ENCODE data around the gene BRAF.
"Not testable (repeated sequence)": the region's sequence is repeated elsewhere in the genome, so short reads cannot be mapped to it uniquely, and the experiment has no call there.

BRAF gene

DNA sequence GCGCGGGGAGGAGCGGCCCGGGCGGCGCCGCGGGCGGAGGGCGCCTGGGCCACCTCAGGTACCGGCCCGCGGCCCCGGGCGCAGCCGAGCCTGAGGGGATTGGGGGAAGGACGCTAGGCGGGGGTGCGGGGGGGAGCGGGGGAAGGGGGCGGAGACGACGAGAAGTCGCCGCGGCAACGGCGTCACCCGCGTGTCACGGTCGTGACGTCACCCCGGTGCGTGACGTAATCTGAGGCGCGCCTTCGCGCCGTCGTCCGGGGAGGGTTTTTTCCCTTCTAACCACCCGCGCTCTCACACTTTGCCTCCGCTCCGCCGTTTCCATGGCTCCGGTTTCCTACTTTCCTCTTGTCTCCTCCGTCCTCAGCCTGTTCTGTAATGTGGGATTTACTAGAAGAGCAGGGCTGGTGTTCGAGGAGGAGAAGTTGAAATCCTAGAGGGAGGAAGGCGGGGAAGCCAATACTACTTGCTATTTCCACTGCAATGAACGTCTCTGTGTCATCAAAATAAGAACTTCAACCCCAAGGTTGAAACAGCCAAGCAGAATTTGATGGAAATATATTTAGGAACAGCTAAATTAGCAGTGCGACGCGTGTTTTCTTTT lies at the start of gene BRAF:
Gene BRAF (minus strand): TSS at position 109 of the 601 bp plus-strand sequence. CDS start 226 bp downstream, outside the sequence.
- peak; percentile 41 to 92 (median 84) for DNase-seq

DNA sequence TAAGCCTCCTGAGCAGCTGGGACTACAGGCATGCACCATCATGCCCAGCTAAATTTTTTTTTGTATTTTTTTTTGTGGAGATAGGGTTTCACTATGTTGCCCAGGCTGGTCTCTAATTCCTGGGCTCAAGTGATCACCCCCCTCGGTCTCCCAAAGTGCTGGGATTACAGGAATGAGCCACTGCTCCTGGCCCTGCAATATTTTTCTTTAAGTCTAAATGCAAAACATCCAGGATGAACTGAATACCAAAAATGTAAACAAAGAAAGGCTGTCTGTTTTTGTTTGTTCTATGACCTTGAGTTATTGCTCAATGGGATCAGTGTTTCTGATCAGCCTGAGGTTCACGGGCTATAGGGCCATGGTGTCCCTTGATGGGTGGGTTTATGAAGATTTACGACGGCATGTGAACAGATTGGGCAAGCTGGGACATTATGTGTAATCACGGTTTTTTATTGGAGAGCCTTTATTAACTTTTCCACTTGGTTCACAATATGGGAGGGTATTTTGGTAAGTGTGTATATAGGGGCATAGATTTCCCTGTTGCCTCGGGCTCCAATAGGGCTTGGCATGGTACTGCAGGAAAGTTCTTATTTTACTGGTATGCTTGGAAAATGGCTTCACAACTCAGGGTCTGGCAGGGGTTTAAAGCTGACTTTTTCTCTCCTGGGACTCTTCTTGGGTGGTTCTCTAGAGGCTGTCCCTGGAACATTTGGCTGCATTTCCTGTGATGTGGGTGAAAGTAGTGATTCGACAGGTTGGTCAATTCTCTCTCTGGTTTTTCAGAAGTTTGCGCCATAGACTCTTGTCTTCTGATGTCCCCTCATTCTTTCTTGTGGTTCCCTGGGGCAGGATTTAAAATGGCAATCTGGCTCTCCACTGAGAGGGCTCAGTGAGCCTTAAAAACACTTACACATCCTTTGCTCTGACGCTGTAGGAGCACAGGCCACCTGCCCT lies 48.4 kb upstream of the BRAF start:
- DNase-seq, result no peak

DNA sequence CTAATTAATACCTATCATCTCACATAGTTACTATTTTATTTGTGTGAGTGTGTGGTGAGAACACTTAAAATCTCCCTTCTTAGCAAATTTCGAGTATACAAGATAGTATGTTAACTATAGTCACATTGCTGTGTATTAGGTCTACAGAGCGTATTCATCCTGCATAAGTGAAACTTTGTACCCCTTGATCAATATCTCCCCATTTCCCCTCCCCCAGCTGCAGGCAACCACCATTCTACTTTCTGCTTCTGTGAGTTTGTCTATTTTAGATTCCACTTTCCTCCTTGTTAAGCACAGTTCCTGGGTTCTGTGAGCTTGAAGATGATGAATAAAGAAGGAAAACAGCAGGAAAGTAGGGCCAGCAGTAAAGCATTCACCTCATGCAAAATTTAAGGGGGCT lies 47.6 kb upstream of the BRAF start:
- DNase-seq, result no peak

DNA sequence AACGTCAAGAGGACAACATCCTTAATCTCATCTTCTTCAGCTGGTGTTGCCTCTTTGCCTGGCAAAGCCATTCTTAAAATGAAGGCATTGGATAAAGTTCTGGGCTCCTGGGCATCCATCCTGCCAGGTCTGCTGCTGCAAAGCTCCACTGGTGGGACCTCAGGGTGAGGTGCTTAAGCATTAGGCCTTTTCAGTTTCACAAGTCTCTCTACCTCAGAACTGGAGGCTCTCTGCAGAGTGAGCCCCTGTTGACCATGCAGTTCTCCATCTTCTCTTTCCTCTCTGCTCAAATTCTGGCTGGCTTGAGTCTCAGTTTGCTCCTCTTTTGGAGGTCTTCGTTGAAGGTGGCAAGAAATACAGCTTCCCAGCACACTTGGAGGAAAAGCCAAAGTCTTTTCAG lies 42.7 kb upstream of the BRAF start:
- no peak for DNase-seq

DNA sequence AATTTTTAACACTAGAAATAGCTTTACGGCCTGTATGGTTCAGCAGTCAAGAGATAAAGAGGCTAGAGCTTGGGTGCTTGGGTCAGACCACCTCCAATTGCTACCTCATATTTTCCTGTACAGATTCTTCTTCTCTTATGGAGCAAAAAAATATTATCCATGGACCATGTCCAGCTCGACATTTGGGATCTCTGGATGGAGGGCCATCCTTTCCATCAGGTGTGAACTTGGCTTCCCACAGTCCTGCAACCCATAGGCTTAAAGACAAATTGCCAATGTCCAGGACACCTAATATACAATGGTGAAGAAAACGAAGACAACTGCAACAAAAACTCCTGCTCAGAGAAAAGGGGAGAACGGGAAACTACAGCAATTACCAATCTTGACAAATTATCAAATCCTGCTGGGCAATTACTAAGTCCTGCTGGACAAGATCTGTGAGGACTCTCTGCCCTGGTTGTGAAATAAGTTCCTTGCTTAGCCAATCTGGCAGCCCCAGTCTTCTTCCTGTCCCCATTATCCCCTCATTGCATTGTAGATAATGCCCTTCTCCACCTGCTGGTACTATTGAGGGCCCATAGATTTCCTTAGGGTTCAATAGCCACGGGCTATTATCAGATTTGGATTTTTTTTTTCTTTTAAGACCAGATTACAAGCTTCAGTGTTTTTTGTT lies 42.0 kb upstream of the BRAF start:
- DNase-seq, result no peak

DNA sequence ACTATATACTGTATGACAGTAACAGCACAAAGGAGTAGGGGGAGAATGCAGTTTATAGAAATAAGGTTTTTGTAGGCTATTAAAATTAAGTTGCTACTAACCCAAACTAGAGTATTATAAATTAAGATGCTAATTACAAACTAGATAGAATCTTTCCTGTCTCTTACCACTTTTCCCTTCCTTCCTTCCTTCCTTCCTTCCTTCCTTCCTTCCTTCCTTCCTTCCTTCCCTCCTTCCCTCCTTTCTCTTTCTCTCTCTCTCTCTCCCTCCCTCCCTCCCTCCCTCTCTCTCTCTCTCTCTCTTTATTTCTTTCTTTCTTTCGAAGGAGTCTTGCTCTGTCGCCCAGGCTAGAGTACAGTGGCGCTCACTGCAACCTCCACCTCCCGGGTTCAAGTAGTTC lies 36.4 kb upstream of the BRAF start:
- no peak for DNase-seq

DNA sequence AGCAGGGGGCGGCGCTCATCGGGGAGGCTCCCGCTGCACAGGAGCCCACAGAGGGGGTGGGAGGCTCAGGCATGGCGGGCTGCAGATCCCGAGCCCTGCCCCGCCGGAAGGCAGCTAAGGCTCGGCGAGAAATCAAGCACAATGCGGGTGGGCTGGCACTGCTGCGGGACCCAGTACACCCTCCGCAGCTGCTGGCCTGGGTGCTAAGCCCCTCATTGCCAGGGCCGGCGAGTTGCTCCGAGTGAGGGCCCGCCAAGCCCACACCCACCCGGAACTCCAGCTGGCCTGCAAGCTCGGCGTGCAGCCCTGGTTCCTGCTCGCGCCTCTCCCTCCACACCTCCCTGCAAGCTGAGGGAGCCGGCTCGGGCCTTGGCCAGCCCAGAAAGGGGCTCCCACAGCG lies 32.3 kb upstream of the BRAF start:
- DNase-seq, result not testable (repeated sequence)

DNA sequence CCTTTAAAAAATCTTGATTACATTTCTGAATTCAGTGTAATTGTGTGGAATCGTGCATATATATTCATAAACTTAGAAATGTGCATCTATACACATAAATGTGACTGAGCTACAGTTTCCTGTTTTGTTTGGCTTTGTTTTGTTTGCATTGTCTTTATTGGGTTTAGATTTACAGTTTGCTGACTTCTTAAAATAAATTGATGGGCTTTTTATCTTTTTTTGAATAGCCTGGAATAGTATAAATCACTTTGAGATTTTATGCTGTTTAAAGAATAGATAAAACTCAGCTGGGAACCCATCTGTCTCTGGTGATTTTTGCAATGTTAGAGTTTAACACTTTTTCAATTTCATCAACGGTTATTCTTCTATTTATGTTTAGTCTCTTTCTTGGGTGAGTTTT lies 21.2 kb upstream of the BRAF start:
- DNase-seq, result no peak

DNA sequence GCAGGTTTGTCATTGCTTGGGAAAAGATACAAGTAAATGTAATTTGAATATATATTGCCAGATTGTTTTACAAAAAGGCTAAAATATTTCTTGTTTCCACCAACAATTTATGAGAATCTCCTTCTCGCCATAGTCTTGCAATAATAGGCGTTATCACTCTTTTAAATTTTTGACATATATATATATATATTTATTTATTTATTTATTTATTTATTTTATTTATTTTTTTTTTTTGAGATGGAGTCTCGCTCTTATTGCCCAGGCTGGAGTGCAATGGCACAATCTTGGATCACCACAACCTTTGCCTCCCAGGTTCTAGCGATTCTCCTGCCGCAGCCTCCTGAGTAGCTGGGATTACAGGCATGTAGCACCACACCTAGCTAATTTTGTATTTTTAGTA lies 17.5 kb upstream of the BRAF start:
- DNase-seq, result not testable (repeated sequence)

DNA sequence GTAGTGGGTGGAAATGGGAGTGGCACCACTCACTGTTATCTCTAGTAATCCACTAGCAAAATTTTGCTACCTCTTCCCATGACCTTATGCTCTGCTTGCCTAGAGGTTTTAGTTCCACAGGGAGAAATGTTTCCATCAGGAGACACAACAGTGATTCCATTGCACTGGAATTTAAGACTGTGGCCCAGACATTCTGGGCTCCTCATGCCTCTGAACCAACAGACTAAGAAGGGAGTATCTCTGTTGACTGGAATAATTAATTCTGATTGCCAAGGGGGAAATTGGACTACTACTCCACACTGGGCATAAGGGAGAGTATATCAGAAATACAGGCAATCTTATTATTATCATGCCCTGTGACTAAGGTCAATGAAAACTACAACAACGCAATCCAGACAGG lies 16.2 kb upstream of the BRAF start:
- DNase-seq, result no peak

DNA sequence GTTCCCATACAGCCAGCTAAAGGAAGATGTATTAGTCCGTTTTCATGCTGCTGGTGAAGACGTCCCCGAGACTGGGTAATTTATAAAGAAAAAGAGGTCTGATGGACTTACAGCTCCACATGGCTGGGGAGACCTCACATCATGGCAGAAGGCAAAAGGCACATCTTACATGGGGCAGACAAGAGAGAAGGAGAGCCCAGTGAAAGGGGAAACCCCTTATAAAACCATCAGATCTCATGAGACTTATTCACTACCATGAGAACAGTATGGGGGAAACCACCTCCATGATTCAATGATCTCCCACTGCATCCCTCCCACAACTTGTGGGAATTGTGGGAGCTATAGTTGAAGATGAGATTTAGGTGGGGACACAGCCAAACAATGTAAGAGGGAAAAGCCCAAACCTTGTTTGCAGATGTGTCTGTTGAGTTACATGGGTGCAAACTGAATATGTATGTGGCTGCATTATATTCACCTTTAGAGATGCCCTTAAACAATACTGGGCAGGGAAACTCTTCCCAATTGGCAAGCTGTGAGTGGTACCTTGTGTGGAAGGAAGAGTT lies 13.1 kb upstream of the BRAF start:
- no peak for DNase-seq

DNA sequence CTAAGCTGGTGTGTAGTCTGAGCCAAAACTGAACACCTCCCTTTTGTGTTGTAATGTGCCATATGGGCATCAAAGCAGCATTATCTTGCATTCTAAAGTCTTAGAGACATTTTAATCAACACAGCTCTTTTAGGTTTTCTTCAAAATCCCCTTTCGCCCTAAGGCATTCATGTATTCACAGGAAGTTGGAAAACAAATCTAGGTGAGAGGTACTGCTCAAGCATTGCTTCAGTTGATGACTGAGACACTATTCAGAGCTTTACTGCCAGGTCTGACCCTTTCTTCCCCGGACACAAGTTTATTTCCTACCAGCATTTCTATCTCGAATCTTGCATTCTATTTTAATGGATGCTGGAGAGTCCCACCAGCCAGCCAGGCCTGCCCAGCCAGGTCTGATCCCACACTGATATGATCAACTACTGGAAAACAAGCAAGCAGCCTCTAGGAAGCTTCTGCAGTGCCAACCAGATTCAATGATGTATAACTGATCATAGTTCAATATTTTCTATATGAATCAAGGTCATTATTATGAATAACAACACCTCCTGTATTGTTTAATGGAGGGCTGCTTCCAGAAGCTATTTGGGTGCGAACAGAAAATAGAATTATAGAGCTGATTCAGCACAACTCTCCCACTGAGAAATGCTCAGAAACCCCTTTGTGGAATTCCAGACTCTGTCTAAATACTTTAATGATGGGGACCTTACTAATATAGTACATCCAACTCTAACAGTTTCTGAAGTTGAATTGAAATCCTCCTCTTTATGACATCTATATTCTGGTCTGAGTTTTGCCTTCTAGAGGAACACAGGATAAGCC lies 4.0 kb upstream of the BRAF start:
- DNase-seq, result no peak

DNA sequence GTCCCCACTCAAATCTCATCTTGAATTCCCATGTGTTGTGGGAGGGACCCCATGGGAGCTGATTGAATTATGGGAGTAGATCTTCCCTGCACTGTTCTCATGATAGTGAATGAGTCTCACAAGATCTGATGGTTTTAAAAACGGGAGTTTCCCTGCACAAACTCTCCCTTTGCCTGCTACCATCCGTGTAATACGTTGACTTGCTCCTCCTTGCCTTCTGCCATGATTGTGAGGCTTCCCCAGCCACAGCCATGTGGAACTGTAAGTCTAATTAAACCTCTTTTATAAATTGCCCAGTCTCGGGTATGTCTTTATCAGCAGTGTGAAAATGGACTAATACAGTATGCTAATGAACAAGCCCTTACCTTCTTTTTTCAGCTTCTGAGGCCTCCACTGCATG lies 3.2 kb upstream of the BRAF start:
- not testable (repeated sequence) for DNase-seq

DNA sequence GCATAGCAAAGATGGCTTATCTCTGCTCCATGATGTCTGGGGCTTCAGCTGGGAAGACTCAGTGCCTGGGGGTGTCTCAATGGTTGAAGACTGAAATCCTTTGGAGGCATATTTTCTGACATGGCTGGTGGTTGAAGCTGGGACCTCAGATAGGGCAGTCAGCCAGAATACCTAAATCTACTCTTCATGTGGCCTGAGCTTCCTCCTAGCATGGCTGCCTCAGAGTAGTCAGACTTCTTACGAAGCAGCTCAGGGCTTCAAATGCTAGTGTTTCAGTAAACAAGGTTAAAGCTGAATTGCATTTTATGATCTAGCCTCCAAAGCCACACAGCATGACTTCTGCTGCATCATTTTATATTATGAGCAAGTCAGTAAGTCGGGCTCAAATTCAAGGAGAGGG lies 2.6 kb upstream of the BRAF start:
- DNase-seq, result no peak

DNA sequence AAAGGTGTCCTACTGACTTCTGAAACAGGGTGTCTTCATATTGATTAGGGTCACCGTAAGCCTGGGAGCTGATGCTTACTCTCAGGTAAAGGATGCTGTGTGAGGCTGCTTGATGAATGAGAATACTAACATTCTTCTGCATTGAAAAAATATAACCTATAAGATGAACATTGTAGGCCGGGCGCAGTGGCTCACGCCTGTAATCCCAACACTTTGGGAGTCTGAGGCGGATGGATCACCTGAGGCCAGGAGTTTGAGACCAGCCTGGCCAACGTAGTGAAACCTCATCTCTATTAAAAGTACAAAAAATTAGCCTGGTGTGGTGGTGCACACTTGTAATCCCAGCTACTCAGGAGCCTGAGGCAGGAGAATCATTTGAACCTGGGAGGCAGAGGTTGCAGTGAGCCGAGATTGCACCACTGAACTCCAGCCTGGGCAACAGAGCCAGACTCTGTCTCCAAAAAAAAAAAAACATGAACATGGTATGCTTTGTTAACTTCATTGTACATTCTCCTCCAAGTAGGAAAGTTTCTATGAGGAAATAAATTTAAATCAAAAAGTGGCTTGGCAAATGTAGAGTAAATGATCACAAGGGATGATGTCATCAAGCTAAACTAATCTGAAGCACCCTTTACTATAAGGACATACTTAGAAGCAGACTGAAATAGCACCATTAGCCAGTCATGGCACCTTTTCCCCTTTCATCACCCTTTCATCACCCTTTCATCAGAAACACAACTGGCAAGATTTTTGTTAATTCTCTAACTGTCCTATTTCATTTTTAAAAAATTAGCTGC lies 1.5 kb upstream of the BRAF start:
- no peak for DNase-seq

DNA sequence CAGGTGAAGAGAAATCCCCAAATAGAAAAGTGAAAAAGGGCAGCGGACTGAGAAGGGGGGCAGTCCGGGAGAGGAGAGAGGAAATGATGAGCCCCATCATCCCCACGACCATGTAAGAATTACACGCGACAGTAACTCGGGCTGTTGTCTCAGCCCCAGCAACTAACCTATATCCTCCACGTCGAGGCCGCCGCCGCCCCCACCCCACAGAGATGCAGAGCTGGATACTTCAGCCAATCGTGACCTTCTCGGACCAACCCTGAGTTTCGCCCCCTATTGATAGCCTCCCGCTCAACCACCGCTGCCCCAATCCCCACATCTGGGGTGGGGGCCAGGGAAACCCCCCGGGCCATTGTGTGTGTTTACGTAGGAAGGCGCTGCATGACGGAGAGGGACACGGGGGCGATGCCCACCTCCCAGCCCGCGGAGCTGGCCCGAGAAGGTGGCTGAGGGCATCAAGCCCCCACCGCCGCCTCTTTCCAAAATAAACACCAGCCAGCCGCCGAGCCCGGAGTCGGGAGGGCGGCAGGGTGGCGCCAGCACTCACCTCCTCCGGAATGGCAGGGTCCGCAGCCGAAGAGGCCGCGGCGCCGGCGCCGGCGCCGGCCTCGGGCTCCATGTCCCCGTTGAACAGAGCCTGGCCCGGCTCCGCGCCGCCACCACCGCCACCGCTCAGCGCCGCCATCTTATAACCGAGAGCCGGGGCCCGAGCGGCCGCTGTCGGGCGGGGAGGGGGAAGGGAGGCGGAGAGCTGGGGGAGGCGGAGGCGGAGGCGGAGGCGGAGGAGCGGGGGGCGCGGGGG lies 509 bp downstream of the BRAF start:
- DNase-seq, result peak; percentile 14 to 91 (median 78)

DNA sequence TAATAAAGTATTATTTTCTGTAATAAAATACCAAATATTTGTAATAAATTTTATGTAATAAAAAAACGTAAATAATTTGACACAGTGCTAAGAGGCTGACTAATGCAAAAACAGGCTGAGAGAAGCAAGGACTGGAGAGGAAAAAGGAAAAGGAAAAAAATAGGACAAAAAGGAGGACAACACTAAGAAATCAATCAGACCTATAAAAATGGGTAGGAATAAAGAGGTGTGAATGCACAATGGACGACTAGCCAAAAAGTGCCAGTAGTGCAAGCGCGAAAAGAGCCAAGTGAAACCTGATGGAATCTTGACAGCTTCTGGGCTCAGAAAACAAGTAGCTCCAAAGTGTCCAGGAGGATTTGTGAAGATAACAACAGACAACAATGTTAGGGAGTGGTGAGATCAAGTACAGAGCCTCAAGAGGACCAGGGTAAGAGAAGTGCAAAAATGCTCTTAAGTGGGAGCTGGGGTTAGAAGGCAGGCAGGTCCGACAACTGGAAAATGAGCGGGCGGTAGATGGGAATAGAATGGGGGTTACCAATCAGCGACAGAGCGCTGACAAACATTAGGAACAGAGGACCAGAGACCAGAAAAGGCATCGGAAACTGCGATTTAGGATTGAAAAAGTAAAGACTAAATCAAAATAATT lies 1.2 kb downstream of the BRAF start:
- peak in 19 of 58 donors; percentile 6 to 56 (median 24) for DNase-seq

DNA sequence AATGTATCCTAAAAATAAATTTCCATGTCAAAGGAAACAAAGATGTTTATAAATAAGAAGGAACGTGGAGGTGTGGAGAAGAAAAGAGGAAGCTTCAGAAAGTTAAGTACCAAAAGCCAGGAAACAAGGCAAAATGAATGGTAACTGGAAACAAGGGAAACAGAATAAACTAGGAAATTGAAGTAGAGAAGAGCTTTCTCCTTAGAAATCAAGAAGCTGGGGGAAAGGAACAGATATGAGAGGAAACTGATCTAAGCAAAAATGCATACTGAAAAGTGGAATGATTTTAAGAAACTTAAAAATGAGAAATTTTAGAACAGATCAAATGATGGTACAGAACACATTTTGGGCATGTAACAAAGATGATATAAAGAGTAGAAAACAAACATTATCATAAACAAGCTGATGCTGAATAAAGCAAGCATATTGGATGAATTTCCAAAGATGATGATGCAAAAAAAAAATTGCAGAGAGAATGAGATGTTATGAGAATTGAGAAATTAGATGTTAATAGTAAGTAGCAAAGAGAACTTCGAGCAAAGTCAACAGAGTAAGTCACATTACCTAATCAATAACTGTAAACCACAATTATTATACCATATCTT lies 1.9 kb downstream of the BRAF start:
- no peak for DNase-seq
